Testis (tissue), 3 donors: ENCODE measurements around the gene NSRP1. TPM values are rescaled to one million over a fixed set of nuclear protein-coding genes. Genes with fewer than 3 reads are reported as not detected.

Source experiments
- DNase-seq: peaks from one replicate; pipeline ENCODE4 v3.0.0-alpha.2; 2019
- H3K27ac ChIP-seq, 2 donors: fragments of 200-600 bp; sonication (generic); one replicate each; pipeline ENCODE4 v1.5.1; 2019
- H3K27me3 ChIP-seq: fragments of 200-600 bp; sonication (generic); one replicate; pipeline ENCODE4 v1.5.1; 2019
- H3K36me3 ChIP-seq: fragments of 200-600 bp; sonication (generic); one replicate; pipeline ENCODE4 v1.5.1; 2017; ENCODE audit warnings: low read depth; ENCODE audit errors: missing control alignments
- H3K4me1 ChIP-seq: fragments of 200-600 bp; sonication (generic); one replicate; pipeline ENCODE4 v1.5.1; 2019
- H3K4me3 ChIP-seq, 2 donors: fragments of 200-600 bp; sonication (generic); one replicate each; pipeline ENCODE4 v1.5.1; 2017 to 2019
- H3K9me3 ChIP-seq: fragments of 200-600 bp; sonication (generic); one replicate; pipeline ENCODE4 v1.5.1; 2017
- CTCF ChIP-seq, 3 experiments: fragments of 450-650 bp in 2 of 3; fragments of 200-600 bp in 1 of 3; sonication (generic) in 1 of 3; IDR thresholded peaks; one replicate each; pipeline ENCODE4 v1.5.1; 2016 to 2019; ENCODE audit warnings: antibody characterized with exemption in 3 of 3, mild to moderate bottlenecking in 2 of 3, moderate library complexity in 1 of 3
- POLR2A ChIP-seq: fragments of 450-650 bp; IDR thresholded peaks from one replicate; pipeline ENCODE4 v1.6.1; 2017; ENCODE audit warnings: antibody characterized with exemption, mild to moderate bottlenecking, moderate library complexity
- WGBS, 2 donors: methylation state at CpG; one replicate each; pipeline ENCODE4 v1.1.5; 2018; 5-methylcytosine and 5-hydroxymethylcytosine counted together
- intact Hi-C: fragments of 100-400 bp; cut with DNase I; formaldehyde crosslinking; loops from one replicate; pipeline ENCODE4 v1.15.1; 2023; ENCODE audit warnings: low total_unique reads
- polyA plus RNA-seq: library from polyadenylated mRNA; stranded (reverse); fragments of 350-450 nt; fragmentation: Illumina TruSeq; extraction: RNeasy Lipid Tissue Mini Kit (QIAGEN cat#74804); gene quantifications from one replicate; pipeline ENCODE4 v1.2.3, GENCODE V29; 2014; ENCODE audit warnings: low read depth, low replicate concordance; ENCODE audit not compliant: insufficient read depth
- total RNA-seq, 2 donors: library from RNA; depleted of rRNA; stranded (reverse); fragments of >200 nt; gene quantifications; one replicate each; pipeline ENCODE4 v1.2.3, GENCODE V29; 2016

Gene NSRP1
- total and polyA plus RNA-seq, 3 donors from 2014 or later, result 12.6 to 53.7 (median 34.3) TPM

GRCh38 chr17:30101686-30102390 is 14.8 kb upstream of the NSRP1 start:
- DNase-seq, result no peak
- WGBS, 2 donors, result 71 to 74% methylated on average over 4 of the region's 4 CpGs
- no peaks in the 10 kb centered on the region for H3K27me3 ChIP-seq
- H3K27ac ChIP-seq, result no peak overlapping the region
- no peak overlapping the region for H3K4me3 ChIP-seq
- no peaks in the 10 kb centered on the region for H3K9me3 ChIP-seq
- no peaks in the 10 kb centered on the region for H3K4me1 ChIP-seq
- intact Hi-C loops, result no loop called here
- TF ChIP-seq POLR2A (no peak), CTCF (IDR thresholded peaks at IDR 0.05) (no peak)
- H3K36me3 ChIP-seq, result no peaks in the 10 kb centered on the region

GRCh38 chr17:30103921-30104320 is 12.7 kb upstream of the NSRP1 start:
- Histone ChIP-seq H3K4me1 (no peaks in the 10 kb centered on the region), H3K4me3 (no peak overlapping the region), H3K27ac (no peak overlapping the region), H3K27me3 (no peaks in the 10 kb centered on the region), H3K9me3 (no peaks in the 10 kb centered on the region), H3K36me3 (no peaks in the 10 kb centered on the region)
- intact Hi-C loops, result no loop called here
- WGBS, 2 donors, result 64 to 78% methylated on average over 1 of the region's 1 CpG
- TF ChIP-seq POLR2A, result no peak
- no peak for TF ChIP-seq CTCF (IDR thresholded peaks at IDR 0.05)
- DNase-seq, result no peak

GRCh38 chr17:30104575-30105339 is 11.9 kb upstream of the NSRP1 start:
- peak; percentile 93 for DNase-seq
- Histone ChIP-seq H3K27ac (peak overlapping the region; percentile 57 to 77), H3K4me3 (peak overlapping the region; percentile 22 to 56), H3K27me3 (no peaks in the 10 kb centered on the region), H3K9me3 (no peaks in the 10 kb centered on the region), H3K36me3 (no peaks in the 10 kb centered on the region), H3K4me1 (no peaks in the 10 kb centered on the region)
- WGBS, 2 donors, result 18 to 20% methylated on average over 29 of the region's 29 CpGs
- intact Hi-C loops, result no loop called here
- TF ChIP-seq POLR2A (no peak), CTCF (IDR thresholded peaks at IDR 0.05) (peak; percentile 72 to 88 (median 79))

- no peaks in the 10 kb centered on the region for H3K27me3 ChIP-seq
- TF ChIP-seq CTCF (IDR thresholded peaks at IDR 0.05) (no peak), POLR2A (no peak)
- H3K27ac ChIP-seq, result no peak overlapping the region
- no peaks in the 10 kb centered on the region for H3K36me3 ChIP-seq
- no peak for DNase-seq
- H3K4me3 ChIP-seq, result no peak overlapping the region
- intact Hi-C loops, result no loop called here
- peaks cover 3% of the 10 kb centered on the region for H3K4me1 ChIP-seq
- no peaks in the 10 kb centered on the region for H3K9me3 ChIP-seq
These were observed 3.8 kb upstream of the NSRP1 start for GRCh38 chr17:30112794-30113193.
